ENCODE measurements around the gene SOBP.

- TF ChIP-seq, protein P1, sequence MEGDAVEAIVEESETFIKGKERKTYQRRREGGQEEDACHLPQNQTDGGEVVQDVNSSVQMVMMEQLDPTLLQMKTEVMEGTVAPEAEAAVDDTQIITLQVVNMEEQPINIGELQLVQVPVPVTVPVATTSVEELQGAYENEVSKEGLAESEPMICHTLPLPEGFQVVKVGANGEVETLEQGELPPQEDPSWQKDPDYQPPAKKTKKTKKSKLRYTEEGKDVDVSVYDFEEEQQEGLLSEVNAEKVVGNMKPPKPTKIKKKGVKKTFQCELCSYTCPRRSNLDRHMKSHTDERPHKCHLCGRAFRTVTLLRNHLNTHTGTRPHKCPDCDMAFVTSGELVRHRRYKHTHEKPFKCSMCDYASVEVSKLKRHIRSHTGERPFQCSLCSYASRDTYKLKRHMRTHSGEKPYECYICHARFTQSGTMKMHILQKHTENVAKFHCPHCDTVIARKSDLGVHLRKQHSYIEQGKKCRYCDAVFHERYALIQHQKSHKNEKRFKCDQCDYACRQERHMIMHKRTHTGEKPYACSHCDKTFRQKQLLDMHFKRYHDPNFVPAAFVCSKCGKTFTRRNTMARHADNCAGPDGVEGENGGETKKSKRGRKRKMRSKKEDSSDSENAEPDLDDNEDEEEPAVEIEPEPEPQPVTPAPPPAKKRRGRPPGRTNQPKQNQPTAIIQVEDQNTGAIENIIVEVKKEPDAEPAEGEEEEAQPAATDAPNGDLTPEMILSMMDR (IDR thresholded peaks at IDR 0.05), result no peak
- no peak for TF ChIP-seq POLR2A (IDR thresholded peaks at IDR 0.05)
Measured at GRCh38 chr6:107682721-107683120, 192.8 kb downstream of the SOBP start.

Measured in esophagus squamous epithelium (tissue), 4 donors.